Panc1 (cell line): ENCODE measurements around the gene CAMTA2. TPM values are rescaled to one million over a fixed set of nuclear protein-coding genes. Genes with fewer than 3 reads are reported as not detected.

Experiments used
- ATAC-seq: fragments of 200-7000 bp; cut with Tn5 transposase; 2 replicates; pipeline ENCODE4 v1.9.1; 2020; ENCODE audit warnings: mild to moderate bottlenecking, moderate library complexity
- BruUV-seq: library from RNA; stranded (reverse); fragments of 400-500 nt; replicated peaks from 2 replicates; lab custom pipeline; 2021; lab: Mats Ljungman, UMichigan
- CTCF ChIA-PET: fragments of 300-600 bp; sonication (Branson Sonifier 250); formaldehyde crosslinking; loops from one replicate; lab custom pipeline; 2022; ENCODE audit warnings: antibody characterized with exemption; lab: Charles Lee
- POLR2A ChIA-PET: fragments of 300-600 bp; sonication (Branson Sonifier 250); formaldehyde crosslinking; loops from one replicate; lab custom pipeline; 2022; ENCODE audit warnings: antibody characterized with exemption; lab: Charles Lee
- DNase-seq: peaks from one replicate; pipeline ENCODE4 v3.0.0-alpha.2; 2010; ENCODE audit warnings: low read depth, low spot score
- H3K27ac ChIP-seq: 2 replicates; pipeline ENCODE4 v1.5.1; 2011; ENCODE audit warnings: mild to moderate bottlenecking, low read length, inconsistent platforms
- H3K27me3 ChIP-seq: fragments of 200-500 bp; sonication (Bioruptor generic); 2 replicates; pipeline ENCODE4 v1.6.0; 2014; ENCODE audit warnings: low read length, inconsistent platforms; ENCODE audit not compliant: control insufficient read depth, insufficient read depth
- H3K36me3 ChIP-seq: fragments of 200-500 bp; sonication (Bioruptor generic); 2 replicates; pipeline ENCODE4 v1.5.1; 2014; ENCODE audit warnings: inconsistent platforms, mild to moderate bottlenecking, low read length, moderate library complexity; ENCODE audit not compliant: control insufficient read depth, insufficient read depth
- H3K4me1 ChIP-seq: 2 replicates; pipeline ENCODE4 v1.5.1; 2011; ENCODE audit warnings: inconsistent platforms, mild to moderate bottlenecking, low read length, moderate library complexity; ENCODE audit not compliant: control insufficient read depth, insufficient read depth
- H3K4me3 ChIP-seq, 2 experiments: 2 replicates each; pipeline ENCODE4 v1.5.1; 2011 to 2012; ENCODE audit warnings: low read depth in 2 of 2, low read length in 2 of 2, mild to moderate bottlenecking in 2 of 2, inconsistent platforms in 1 of 2, moderate library complexity in 1 of 2
- H3K9me3 ChIP-seq: fragments of 200-500 bp; sonication (Bioruptor generic); 2 replicates; pipeline ENCODE4 v1.5.1; 2014; ENCODE audit warnings: low read depth, mild to moderate bottlenecking, inconsistent platforms, low read length, moderate library complexity; ENCODE audit not compliant: control insufficient read depth, insufficient read depth
- CTCF ChIP-seq: fragments of 450-650 bp; IDR thresholded peaks from 2 replicates; pipeline ENCODE4 v1.5.1; 2017; ENCODE audit warnings: mild to moderate bottlenecking
- POLR2AphosphoS5 ChIP-seq: IDR thresholded peaks from 2 replicates; pipeline ENCODE4 v1.6.1; 2012; ENCODE audit warnings: mild to moderate bottlenecking, low read depth, low read length, moderate library complexity
- REST ChIP-seq, 2 experiments: IDR thresholded peaks; 2 replicates each; pipeline ENCODE4 v1.6.1; 2011 to 2012; ENCODE audit warnings: low read depth in 2 of 2, control low read depth in 1 of 2, low read length in 1 of 2, mild to moderate bottlenecking in 1 of 2, moderate library complexity in 1 of 2; ENCODE audit not compliant: insufficient read depth in 1 of 2
- SIN3A ChIP-seq: IDR thresholded peaks from 2 replicates; pipeline ENCODE4 v1.6.1; 2012; ENCODE audit warnings: low read depth, mild to moderate bottlenecking, low read length, moderate library complexity, borderline replicate concordance; ENCODE audit not compliant: insufficient read depth
- TCF7L2 ChIP-seq: IDR thresholded peaks from 2 replicates; pipeline ENCODE4 v1.6.1; 2011; ENCODE audit warnings: mild to moderate bottlenecking, low read depth, low read length, inconsistent platforms
- in situ Hi-C: cut with HindIII; loops from 2 replicates; pipeline ENCODE4 v1.10.0; 2016; ENCODE audit warnings: low sequenced_read_pairs, low pct_unique_long_range_greater_than_20kb
- intact Hi-C: fragments of 100-400 bp; cut with micrococcal nuclease; formaldehyde crosslinking; loops from one replicate; pipeline ENCODE4 v1.10.0; 2022; ENCODE audit not compliant: unreplicated experiment
- total RNA-seq: library from RNA; stranded (reverse); gene quantifications from one replicate; pipeline ENCODE4 v1.2.1, GENCODE V29; 2021; ENCODE audit not compliant: unreplicated experiment

The CAMTA2 gene
- total RNA-seq, 1 experiment from 2014 or later: 22.7 TPM

- Histone ChIP-seq H3K27ac (no peak overlapping the region), H3K27me3 (no peaks in the 10 kb centered on the region), H3K36me3 (no peaks in the 10 kb centered on the region), H3K4me3 (no peak overlapping the region), H3K4me1 (no peaks in the 10 kb centered on the region), H3K9me3 (no peaks in the 10 kb centered on the region)
- ChIA-PET CTCF (interaction anchor here (0.6 kb wide), 1 partner anchor 202 kb away, joined by 3 read pairs; no protein-coding TSS in a partner anchor), POLR2A (no interaction called here)
- in situ Hi-C loops (no loop called here), intact Hi-C loops (no loop called here)
- DNase-seq (no peak), ATAC-seq (no peak)
- TF ChIP-seq CTCF (no peak), POLR2AphosphoS5 (no peak), SIN3A (no peak), TCF7L2 (no peak), REST (IDR thresholded peaks at IDR 0.05; ENCODE audit: insufficient read depth in 1 of 2, low read depth in 2 of 2, low read length in 1 of 2) (no peak)
- BruUV-seq: no TSS peak
Measured at GRCh38 chr17:4921320-4921719, 66.2 kb downstream of the CAMTA2 start.

GRCh38 chr17:4920351-4921048 is 67.0 kb downstream of the CAMTA2 start:
- Histone ChIP-seq H3K4me1 (no peaks in the 10 kb centered on the region), H3K9me3 (no peaks in the 10 kb centered on the region), H3K27me3 (no peaks in the 10 kb centered on the region), H3K4me3 (no peak overlapping the region), H3K36me3 (no peaks in the 10 kb centered on the region), H3K27ac (no peak overlapping the region)
- in situ Hi-C loops (no loop called here), intact Hi-C loops (no loop called here)
- CTCF ChIA-PET: interaction anchor here (0.6 kb wide), 1 partner anchor 202 kb away, joined by 3 read pairs; no protein-coding TSS in a partner anchor
- POLR2A ChIA-PET: no interaction called here
- no peak for DNase-seq
- ATAC-seq: no peak
- TF ChIP-seq CTCF (no peak), REST (IDR thresholded peaks at IDR 0.05; ENCODE audit: insufficient read depth in 1 of 2, low read depth in 2 of 2, low read length in 1 of 2) (no peak), POLR2AphosphoS5 (no peak), TCF7L2 (no peak), SIN3A (no peak)
- no TSS peak for BruUV-seq
